ENCODE data around the gene AKAP13.

AKAP13 gene

GRCh38 chr15:85543741-85544155 lies 163.3 kb downstream of the AKAP13 start:
- no peak for DNase-seq

- no peak for DNase-seq
Measured at GRCh38 chr15:85545185-85545584, 164.8 kb downstream of the AKAP13 start.

- no peak for DNase-seq
Measured at GRCh38 chr15:85545752-85546151, 165.3 kb downstream of the AKAP13 start.

- no peak for DNase-seq
Measured at GRCh38 chr15:85547386-85547785, 167.0 kb downstream of the AKAP13 start.

- DNase-seq: no peak
Measured at GRCh38 chr15:85550283-85550682, 169.9 kb downstream of the AKAP13 start.

- DNase-seq: no peak
Measured at GRCh38 chr15:85551221-85551832, 170.9 kb downstream of the AKAP13 start.

GRCh38 chr15:85554852-85555521 lies 174.6 kb downstream of the AKAP13 start:
- DNase-seq: no peak

- DNase-seq: no peak
Measured at GRCh38 chr15:85555875-85556617, 175.6 kb downstream of the AKAP13 start.

- no peak for DNase-seq
Measured at GRCh38 chr15:85556618-85556895, 176.2 kb downstream of the AKAP13 start.

- DNase-seq: no peak
Measured at GRCh38 chr15:85557385-85557784, 177.0 kb downstream of the AKAP13 start.

GRCh38 chr15:85558848-85559247 lies 178.4 kb downstream of the AKAP13 start:
- no peak for DNase-seq

GRCh38 chr15:85559530-85559929 lies 179.1 kb downstream of the AKAP13 start:
- DNase-seq: no peak

GRCh38 chr15:85562824-85563223 lies 182.4 kb downstream of the AKAP13 start:
- DNase-seq: no peak

- peak; percentile 22 for DNase-seq
Measured at GRCh38 chr15:85563328-85563727, 182.9 kb downstream of the AKAP13 start.

- DNase-seq: no peak
Measured at GRCh38 chr15:85563731-85564130, 183.3 kb downstream of the AKAP13 start.

- DNase-seq: no peak
Measured at GRCh38 chr15:85564686-85565085, 184.3 kb downstream of the AKAP13 start.

GRCh38 chr15:85568261-85568808 lies 187.9 kb downstream of the AKAP13 start:
- peak; percentile 17 for DNase-seq

GRCh38 chr15:85570336-85570735 lies 189.9 kb downstream of the AKAP13 start:
- no peak for DNase-seq

- DNase-seq: no peak
Measured at GRCh38 chr15:85571780-85572179, 191.4 kb downstream of the AKAP13 start.

- DNase-seq: no peak
Measured at GRCh38 chr15:85576392-85576791, 196.0 kb downstream of the AKAP13 start.

GRCh38 chr15:85578941-85579701 lies 198.7 kb downstream of the AKAP13 start:
- DNase-seq: no peak

- no peak for DNase-seq
Measured at GRCh38 chr15:85579957-85580694, 199.7 kb downstream of the AKAP13 start.

Data from fibroblast of skin of scalp (primary cell).